ENCODE results near the gene PDE4C.

GRCh38 chr19:18190278-18190677, 36.0 kb downstream of the PDE4C start:
- TF ChIP-seq, protein P1, sequence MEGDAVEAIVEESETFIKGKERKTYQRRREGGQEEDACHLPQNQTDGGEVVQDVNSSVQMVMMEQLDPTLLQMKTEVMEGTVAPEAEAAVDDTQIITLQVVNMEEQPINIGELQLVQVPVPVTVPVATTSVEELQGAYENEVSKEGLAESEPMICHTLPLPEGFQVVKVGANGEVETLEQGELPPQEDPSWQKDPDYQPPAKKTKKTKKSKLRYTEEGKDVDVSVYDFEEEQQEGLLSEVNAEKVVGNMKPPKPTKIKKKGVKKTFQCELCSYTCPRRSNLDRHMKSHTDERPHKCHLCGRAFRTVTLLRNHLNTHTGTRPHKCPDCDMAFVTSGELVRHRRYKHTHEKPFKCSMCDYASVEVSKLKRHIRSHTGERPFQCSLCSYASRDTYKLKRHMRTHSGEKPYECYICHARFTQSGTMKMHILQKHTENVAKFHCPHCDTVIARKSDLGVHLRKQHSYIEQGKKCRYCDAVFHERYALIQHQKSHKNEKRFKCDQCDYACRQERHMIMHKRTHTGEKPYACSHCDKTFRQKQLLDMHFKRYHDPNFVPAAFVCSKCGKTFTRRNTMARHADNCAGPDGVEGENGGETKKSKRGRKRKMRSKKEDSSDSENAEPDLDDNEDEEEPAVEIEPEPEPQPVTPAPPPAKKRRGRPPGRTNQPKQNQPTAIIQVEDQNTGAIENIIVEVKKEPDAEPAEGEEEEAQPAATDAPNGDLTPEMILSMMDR (IDR thresholded peaks at IDR 0.05), result no peak
- TF ChIP-seq POLR2A (IDR thresholded peaks at IDR 0.05), result no peak

Data from body of pancreas (tissue), 4 donors.